ENCODE measurements around the gene GLRB. TPM values are rescaled to one million over a fixed set of nuclear protein-coding genes. Genes with fewer than 3 reads are reported as not detected.

GLRB gene
- polyA plus RNA-seq (2012; ENCODE audit: insufficient read depth, insufficient read length, low read depth) = not detected

DNA sequence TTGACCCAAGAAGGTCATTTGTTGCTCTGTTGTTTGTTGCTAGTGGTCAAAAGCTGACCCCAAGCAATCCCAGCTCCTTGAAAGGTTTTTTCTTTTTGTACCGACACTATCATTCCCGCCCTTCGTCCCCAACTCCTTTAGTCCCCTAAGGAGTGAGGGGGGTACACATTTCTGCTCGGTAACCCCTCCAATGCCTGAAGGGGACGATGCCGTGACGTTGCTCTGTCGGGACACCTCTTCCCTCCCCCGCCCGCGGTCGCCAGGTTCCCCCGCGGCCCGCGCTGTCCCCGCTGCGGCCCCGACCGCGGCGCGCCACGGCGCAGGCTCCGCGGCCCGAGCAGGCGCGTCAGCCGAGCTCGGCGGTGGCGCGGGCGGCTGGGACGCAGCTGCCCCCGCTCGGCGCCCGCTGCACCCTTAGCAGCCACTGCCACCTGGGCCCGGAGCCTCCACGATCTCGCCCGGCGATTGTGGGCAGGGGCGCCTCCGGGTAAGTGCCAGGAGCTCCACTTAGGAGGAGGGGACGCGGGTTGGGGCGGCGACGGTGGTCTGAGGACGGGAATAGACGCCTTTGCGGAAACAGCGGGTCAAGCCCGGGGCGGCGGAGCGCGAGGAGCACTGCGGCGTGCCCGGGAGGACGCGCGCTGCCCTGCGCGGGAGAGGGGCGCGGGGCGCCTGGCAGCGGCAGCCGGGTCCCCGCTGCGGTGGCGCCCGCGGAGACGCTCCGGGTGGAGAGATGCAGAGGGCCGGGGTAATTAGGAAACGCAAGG, at the start of gene GLRB:
Gene GLRB (plus strand): TSS at position 340 of the 767 bp plus-strand sequence. CDS start 1,875 bp downstream, outside the sequence.
- DNase-seq = peak; percentile 20
- H3K27me3 ChIP-seq = peaks cover 21% of the 10 kb centered on the region
- no peaks in the 10 kb centered on the region for H3K36me3 ChIP-seq
- no peaks in the 10 kb centered on the region for H3K4me1 ChIP-seq
- no peaks in the 10 kb centered on the region for H3K9me3 ChIP-seq
- H3K4me3 ChIP-seq (ENCODE audit: low read depth, low read length) = peak within 1 kb of the TSS; percentile 28
- TF ChIP-seq, protein P1, sequence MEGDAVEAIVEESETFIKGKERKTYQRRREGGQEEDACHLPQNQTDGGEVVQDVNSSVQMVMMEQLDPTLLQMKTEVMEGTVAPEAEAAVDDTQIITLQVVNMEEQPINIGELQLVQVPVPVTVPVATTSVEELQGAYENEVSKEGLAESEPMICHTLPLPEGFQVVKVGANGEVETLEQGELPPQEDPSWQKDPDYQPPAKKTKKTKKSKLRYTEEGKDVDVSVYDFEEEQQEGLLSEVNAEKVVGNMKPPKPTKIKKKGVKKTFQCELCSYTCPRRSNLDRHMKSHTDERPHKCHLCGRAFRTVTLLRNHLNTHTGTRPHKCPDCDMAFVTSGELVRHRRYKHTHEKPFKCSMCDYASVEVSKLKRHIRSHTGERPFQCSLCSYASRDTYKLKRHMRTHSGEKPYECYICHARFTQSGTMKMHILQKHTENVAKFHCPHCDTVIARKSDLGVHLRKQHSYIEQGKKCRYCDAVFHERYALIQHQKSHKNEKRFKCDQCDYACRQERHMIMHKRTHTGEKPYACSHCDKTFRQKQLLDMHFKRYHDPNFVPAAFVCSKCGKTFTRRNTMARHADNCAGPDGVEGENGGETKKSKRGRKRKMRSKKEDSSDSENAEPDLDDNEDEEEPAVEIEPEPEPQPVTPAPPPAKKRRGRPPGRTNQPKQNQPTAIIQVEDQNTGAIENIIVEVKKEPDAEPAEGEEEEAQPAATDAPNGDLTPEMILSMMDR (IDR thresholded peaks at IDR 0.05; ENCODE audit: low read depth, low read length) = no peak

DNA sequence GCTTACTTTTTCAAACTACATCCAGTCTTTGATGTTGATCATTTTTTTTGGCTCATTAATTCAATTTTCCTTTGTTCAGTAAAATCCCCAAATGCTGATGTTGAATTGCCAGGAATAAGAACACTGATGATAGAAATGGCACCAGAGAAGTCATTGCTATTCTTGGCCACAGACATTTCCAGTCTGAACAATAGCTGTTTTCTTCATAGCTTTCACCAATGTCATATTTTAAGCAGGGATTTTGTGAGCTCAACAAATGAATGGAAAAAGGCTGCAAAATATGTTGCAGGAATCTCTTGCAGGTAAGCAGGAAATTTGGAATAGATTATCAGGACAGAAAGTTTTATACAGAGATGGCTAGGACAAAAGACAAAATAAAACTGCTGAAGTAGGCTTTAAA, 40.5 kb upstream of the GLRB start:
- Histone ChIP-seq H3K9me3 (no peaks in the 10 kb centered on the region), H3K36me3 (no peaks in the 10 kb centered on the region), H3K27me3 (no peaks in the 10 kb centered on the region), H3K4me1 (no peaks in the 10 kb centered on the region), H3K4me3 (ENCODE audit: low read depth, low read length) (no peak overlapping the region)
- no peak for DNase-seq
- TF ChIP-seq, protein P1 (IDR thresholded peaks at IDR 0.05; ENCODE audit: low read depth, low read length) = no peak

DNA sequence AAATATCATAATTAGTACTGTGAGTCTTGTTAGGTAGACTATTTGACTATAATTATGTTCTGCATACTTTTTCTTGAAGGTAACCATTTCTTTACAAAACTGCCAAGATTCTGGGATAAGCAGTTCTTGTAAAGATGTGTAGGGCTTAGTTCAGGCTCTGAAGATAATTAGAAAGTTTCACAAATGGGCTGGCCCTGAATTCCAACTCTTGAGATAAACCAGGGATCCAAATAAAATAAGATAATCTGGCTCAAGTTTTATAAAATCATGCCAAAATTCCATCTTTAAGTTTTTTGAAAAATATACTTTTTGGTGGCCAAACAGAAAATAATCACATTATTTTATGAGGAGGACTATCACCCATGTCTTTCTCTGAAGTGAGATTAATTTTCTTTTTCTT, 35.5 kb upstream of the GLRB start:
- TF ChIP-seq, protein P1 (IDR thresholded peaks at IDR 0.05; ENCODE audit: low read depth, low read length) = no peak
- no peaks in the 10 kb centered on the region for H3K4me1 ChIP-seq
- no peaks in the 10 kb centered on the region for H3K9me3 ChIP-seq
- no peak overlapping the region for H3K4me3 ChIP-seq (ENCODE audit: low read depth, low read length)
- no peaks in the 10 kb centered on the region for H3K27me3 ChIP-seq
- DNase-seq = no peak
- H3K36me3 ChIP-seq = no peaks in the 10 kb centered on the region

DNA sequence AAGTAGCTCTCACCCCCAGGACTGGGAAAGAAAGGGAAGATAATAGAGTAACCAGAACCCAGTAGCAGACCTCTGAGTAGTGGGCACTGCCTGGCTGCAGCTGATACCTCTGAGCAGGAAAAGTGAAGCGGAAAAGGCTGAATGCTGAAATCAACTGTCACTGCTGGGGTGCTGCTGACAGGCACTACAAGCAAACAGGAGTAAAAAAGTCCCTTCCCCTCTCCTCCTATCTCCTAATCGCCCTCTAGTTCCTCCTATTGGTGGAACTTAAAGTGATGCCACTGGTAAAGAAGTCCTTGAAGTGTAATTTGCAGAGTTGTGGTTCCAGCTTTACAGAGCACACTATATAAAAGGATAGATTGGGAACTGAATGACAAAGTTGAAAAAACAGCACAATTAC, 32.8 kb upstream of the GLRB start:
- H3K9me3 ChIP-seq = no peaks in the 10 kb centered on the region
- H3K4me1 ChIP-seq = no peaks in the 10 kb centered on the region
- TF ChIP-seq, protein P1 (IDR thresholded peaks at IDR 0.05; ENCODE audit: low read depth, low read length) = no peak
- DNase-seq = no peak
- H3K27me3 ChIP-seq = no peaks in the 10 kb centered on the region
- no peaks in the 10 kb centered on the region for H3K36me3 ChIP-seq
- H3K4me3 ChIP-seq (ENCODE audit: low read depth, low read length) = no peak overlapping the region

DNA sequence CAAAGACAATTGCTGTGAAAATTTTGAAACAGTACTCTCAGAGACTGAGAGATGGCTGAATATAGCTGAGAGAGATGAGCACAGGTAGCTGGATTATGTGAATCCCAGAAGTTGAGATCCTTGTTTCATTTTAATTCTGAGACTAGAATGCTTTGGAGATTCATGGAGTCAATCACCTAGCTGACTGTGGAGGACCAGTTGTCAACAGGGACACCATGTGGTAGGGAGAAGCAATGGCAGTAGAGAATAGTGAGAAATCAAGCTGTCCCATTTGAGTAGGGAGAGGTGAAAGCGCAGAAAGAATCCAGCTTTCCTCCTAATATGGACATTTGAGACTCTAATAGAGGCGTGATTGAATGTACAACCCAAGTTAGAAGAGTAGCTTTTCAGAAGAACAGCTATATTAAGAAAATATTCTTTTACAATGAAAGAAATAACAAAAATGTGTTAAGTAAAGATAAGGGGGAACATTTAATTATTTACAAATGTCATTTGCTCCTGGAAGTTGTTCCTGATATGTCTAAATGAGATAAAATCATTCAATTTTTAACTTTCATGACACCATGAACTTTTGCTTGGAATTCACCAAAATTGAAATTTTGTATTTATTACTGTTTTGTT, 30.3 kb upstream of the GLRB start:
- Histone ChIP-seq H3K4me3 (ENCODE audit: low read depth, low read length) (no peak overlapping the region), H3K4me1 (no peaks in the 10 kb centered on the region), H3K9me3 (no peaks in the 10 kb centered on the region), H3K27me3 (no peaks in the 10 kb centered on the region), H3K36me3 (no peaks in the 10 kb centered on the region)
- TF ChIP-seq, protein P1 (IDR thresholded peaks at IDR 0.05; ENCODE audit: low read depth, low read length) = peak; percentile 61
- DNase-seq = peak; percentile 10

DNA sequence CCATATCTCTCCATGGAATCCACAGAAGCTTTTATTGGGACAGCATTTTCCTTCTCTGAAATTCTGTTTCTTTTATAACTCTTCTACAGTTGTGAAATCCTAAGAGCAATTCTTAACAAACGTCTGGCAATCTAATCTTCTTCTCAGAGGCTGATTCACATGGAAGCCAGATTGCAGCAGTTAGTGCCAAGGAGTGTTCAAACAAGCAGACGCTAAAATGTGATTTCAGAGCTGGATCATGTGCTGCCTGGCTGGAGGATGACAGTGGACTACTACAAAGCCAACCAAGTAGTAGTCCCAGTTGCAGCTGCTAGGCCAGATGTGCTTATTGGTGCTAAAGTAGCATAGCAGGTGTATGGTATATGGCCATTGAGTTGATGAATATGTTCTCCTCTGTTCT, 27.7 kb upstream of the GLRB start:
- TF ChIP-seq, protein P1 (IDR thresholded peaks at IDR 0.05; ENCODE audit: low read depth, low read length) = no peak
- Histone ChIP-seq H3K36me3 (no peaks in the 10 kb centered on the region), H3K9me3 (no peaks in the 10 kb centered on the region), H3K4me1 (no peaks in the 10 kb centered on the region), H3K27me3 (no peaks in the 10 kb centered on the region), H3K4me3 (ENCODE audit: low read depth, low read length) (no peak overlapping the region)
- no peak for DNase-seq
